SHP77 treated with DMSO at 0.1 percent for 48 hours (cell line): ENCODE measurements around the gene BFAR.
"Not testable (repeated sequence)": the region's sequence is repeated elsewhere in the genome, so short reads cannot be mapped to it uniquely, and the experiment has no call there.

Source experiments
- DNase-seq: peaks from one replicate; lab custom pipeline; 2025; lab: John Stamatoyannopoulos, UW

BFAR gene

GRCh38 chr16:14635395-14636165 is 2.8 kb downstream of the BFAR start:
- DNase-seq, result no peak

- DNase-seq, result not testable (repeated sequence)
Observed at GRCh38 chr16:14636179-14636950, 3.6 kb downstream of the BFAR start.

GRCh38 chr16:14636951-14637240 is 4.1 kb downstream of the BFAR start:
- not testable (repeated sequence) for DNase-seq

GRCh38 chr16:14640538-14640937 is 7.8 kb downstream of the BFAR start:
- DNase-seq, result no peak

- no peak for DNase-seq
Observed at GRCh38 chr16:14641206-14641605, 8.5 kb downstream of the BFAR start.

GRCh38 chr16:14641926-14642325 is 9.2 kb downstream of the BFAR start:
- DNase-seq, result no peak

GRCh38 chr16:14649816-14650215 is 17.1 kb downstream of the BFAR start:
- DNase-seq, result no peak

GRCh38 chr16:14650629-14651028 is 17.9 kb downstream of the BFAR start:
- no peak for DNase-seq

GRCh38 chr16:14652726-14653125 is 20.0 kb downstream of the BFAR start:
- DNase-seq, result no peak

- no peak for DNase-seq
Observed at GRCh38 chr16:14658063-14658462, 25.3 kb downstream of the BFAR start.

GRCh38 chr16:14667347-14668266 is 34.9 kb downstream of the BFAR start:
- DNase-seq, result no peak

GRCh38 chr16:14668556-14669223 is 35.9 kb downstream of the BFAR start:
- no peak for DNase-seq

GRCh38 chr16:14669776-14670175 is 37.0 kb downstream of the BFAR start:
- DNase-seq, result no peak

- DNase-seq, result no peak
Observed at GRCh38 chr16:14672403-14672971, 39.7 kb downstream of the BFAR start.

GRCh38 chr16:14676633-14677032 is 43.9 kb downstream of the BFAR start:
- no peak for DNase-seq

GRCh38 chr16:14677627-14678026 is 44.9 kb downstream of the BFAR start:
- DNase-seq, result no peak

GRCh38 chr16:14678748-14679497 is 46.2 kb downstream of the BFAR start:
- DNase-seq, result no peak

- not testable (repeated sequence) for DNase-seq
Observed at GRCh38 chr16:14680396-14680795, 47.6 kb downstream of the BFAR start.

- DNase-seq, result no peak
Observed at GRCh38 chr16:14681115-14681514, 48.4 kb downstream of the BFAR start.

- no peak for DNase-seq
Observed at GRCh38 chr16:14682121-14682520, 49.4 kb downstream of the BFAR start.
